ENCODE data around the gene PET100.

GRCh38 chr19:7647156-7647555 is 17.6 kb downstream of the PET100 start:
- TF ChIP-seq, protein P1, sequence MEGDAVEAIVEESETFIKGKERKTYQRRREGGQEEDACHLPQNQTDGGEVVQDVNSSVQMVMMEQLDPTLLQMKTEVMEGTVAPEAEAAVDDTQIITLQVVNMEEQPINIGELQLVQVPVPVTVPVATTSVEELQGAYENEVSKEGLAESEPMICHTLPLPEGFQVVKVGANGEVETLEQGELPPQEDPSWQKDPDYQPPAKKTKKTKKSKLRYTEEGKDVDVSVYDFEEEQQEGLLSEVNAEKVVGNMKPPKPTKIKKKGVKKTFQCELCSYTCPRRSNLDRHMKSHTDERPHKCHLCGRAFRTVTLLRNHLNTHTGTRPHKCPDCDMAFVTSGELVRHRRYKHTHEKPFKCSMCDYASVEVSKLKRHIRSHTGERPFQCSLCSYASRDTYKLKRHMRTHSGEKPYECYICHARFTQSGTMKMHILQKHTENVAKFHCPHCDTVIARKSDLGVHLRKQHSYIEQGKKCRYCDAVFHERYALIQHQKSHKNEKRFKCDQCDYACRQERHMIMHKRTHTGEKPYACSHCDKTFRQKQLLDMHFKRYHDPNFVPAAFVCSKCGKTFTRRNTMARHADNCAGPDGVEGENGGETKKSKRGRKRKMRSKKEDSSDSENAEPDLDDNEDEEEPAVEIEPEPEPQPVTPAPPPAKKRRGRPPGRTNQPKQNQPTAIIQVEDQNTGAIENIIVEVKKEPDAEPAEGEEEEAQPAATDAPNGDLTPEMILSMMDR (IDR thresholded peaks at IDR 0.05) = no peak
- no peak for TF ChIP-seq POLR2A (IDR thresholded peaks at IDR 0.05)
